ENCODE measurements around the gene PSMB10.

PSMB10 gene

GRCh38 chr16:67914758-67915495, 21.7 kb downstream of the PSMB10 start:
- Histone ChIP-seq H3K4me3 (ENCODE audit: low read depth in 1 of 2, low read length in 2 of 2) (no peak overlapping the region), H3K27ac (ENCODE audit: low read depth, low read length) (no peak overlapping the region), H3K4me1 (ENCODE audit: control insufficient read depth in 1 of 2, insufficient read depth in 2 of 2, low read length in 2 of 2) (peaks cover 0 to 3% of the 10 kb centered on the region in 2 donors), H3K27me3 (ENCODE audit: control insufficient read depth in 1 of 2, insufficient read depth in 2 of 2, low read length in 2 of 2) (no peaks in the 10 kb centered on the region), H3K9ac (ENCODE audit: low read depth in 1 of 2, low read length in 2 of 2) (no peak overlapping the region), H3K36me3 (ENCODE audit: control insufficient read depth in 1 of 2, insufficient read depth in 2 of 2, low read length in 2 of 2) (peaks cover 18 to 55% of the 10 kb centered on the region in 2 donors), H3K9me3 (ENCODE audit: control insufficient read depth in 1 of 2, low read length in 2 of 2) (no peaks in the 10 kb centered on the region)

GRCh38 chr16:67910158-67910557, 26.5 kb downstream of the PSMB10 start:
- no peak overlapping the region for H3K4me3 ChIP-seq (ENCODE audit: low read depth in 1 of 2, low read length in 2 of 2)
- peaks cover 16 to 33% of the 10 kb centered on the region in 2 donors for H3K36me3 ChIP-seq (ENCODE audit: control insufficient read depth in 1 of 2, insufficient read depth in 2 of 2, low read length in 2 of 2)
- no peaks in the 10 kb centered on the region for H3K4me1 ChIP-seq (ENCODE audit: control insufficient read depth in 1 of 2, insufficient read depth in 2 of 2, low read length in 2 of 2)
- H3K27me3 ChIP-seq (ENCODE audit: control insufficient read depth in 1 of 2, insufficient read depth in 2 of 2, low read length in 2 of 2) = no peaks in the 10 kb centered on the region
- no peaks in the 10 kb centered on the region for H3K9me3 ChIP-seq (ENCODE audit: control insufficient read depth in 1 of 2, low read length in 2 of 2)
- no peak overlapping the region for H3K27ac ChIP-seq (ENCODE audit: low read depth, low read length)
- H3K9ac ChIP-seq (ENCODE audit: low read depth in 1 of 2, low read length in 2 of 2) = no peak overlapping the region

GRCh38 chr16:67909056-67909742, 27.5 kb downstream of the PSMB10 start:
- peaks cover 16 to 27% of the 10 kb centered on the region in 2 donors for H3K36me3 ChIP-seq (ENCODE audit: control insufficient read depth in 1 of 2, insufficient read depth in 2 of 2, low read length in 2 of 2)
- H3K9me3 ChIP-seq (ENCODE audit: control insufficient read depth in 1 of 2, low read length in 2 of 2) = no peaks in the 10 kb centered on the region
- H3K27ac ChIP-seq (ENCODE audit: low read depth, low read length) = no peak overlapping the region
- no peak overlapping the region for H3K9ac ChIP-seq (ENCODE audit: low read depth in 1 of 2, low read length in 2 of 2)
- no peak overlapping the region for H3K4me3 ChIP-seq (ENCODE audit: low read depth in 1 of 2, low read length in 2 of 2)
- no peaks in the 10 kb centered on the region for H3K27me3 ChIP-seq (ENCODE audit: control insufficient read depth in 1 of 2, insufficient read depth in 2 of 2, low read length in 2 of 2)
- no peaks in the 10 kb centered on the region for H3K4me1 ChIP-seq (ENCODE audit: control insufficient read depth in 1 of 2, insufficient read depth in 2 of 2, low read length in 2 of 2)

DNA sequence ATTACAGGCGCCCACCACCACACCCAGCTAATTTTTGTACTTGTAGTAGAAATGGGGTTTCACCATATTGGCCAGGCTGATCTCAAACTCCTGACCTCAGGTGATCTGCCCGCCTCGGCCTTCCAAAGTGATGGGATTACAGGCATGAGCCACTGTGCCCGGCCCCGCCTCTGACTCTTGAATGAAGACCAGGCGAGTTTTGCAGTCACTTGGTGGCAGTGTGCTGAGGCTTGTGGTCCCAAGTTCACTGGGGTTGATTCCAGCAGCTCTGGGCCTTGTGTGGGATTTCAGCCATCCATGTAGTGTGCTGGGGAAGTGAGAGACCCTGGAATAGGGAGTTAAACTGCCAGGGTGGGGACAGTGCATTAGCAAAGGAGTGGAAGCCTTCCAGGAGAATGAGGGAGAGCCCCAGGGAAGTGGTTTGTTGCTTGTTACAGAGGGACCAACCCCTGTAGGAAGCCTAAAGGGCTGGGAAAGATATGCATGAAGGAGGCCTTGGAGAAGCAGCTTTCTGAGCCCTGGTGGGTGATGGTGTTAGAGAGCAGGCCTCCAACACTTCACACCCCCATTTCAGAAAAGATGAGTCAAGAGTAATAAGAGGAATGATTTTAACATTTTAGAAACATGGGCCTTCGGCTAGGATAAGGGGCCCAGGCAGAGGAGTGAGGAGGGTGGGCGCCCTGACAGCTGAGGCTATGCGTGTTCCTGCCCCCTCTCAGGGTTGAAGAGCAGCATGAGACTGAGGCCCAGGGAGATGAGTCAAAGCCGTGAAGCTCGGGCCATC, 29.1 kb downstream of the PSMB10 start:
- Histone ChIP-seq H3K36me3 (ENCODE audit: control insufficient read depth in 1 of 2, insufficient read depth in 2 of 2, low read length in 2 of 2) (peaks cover 13 to 36% of the 10 kb centered on the region in 2 donors), H3K9me3 (ENCODE audit: control insufficient read depth in 1 of 2, low read length in 2 of 2) (no peaks in the 10 kb centered on the region), H3K9ac (ENCODE audit: low read depth in 1 of 2, low read length in 2 of 2) (no peak overlapping the region), H3K27ac (ENCODE audit: low read depth, low read length) (no peak overlapping the region), H3K4me1 (ENCODE audit: control insufficient read depth in 1 of 2, insufficient read depth in 2 of 2, low read length in 2 of 2) (no peaks in the 10 kb centered on the region), H3K27me3 (ENCODE audit: control insufficient read depth in 1 of 2, insufficient read depth in 2 of 2, low read length in 2 of 2) (no peaks in the 10 kb centered on the region), H3K4me3 (ENCODE audit: low read depth in 1 of 2, low read length in 2 of 2) (no peak overlapping the region)

GRCh38 chr16:67902831-67903230, 33.8 kb downstream of the PSMB10 start:
- no peak overlapping the region for H3K4me3 ChIP-seq (ENCODE audit: low read depth in 1 of 2, low read length in 2 of 2)
- H3K4me1 ChIP-seq (ENCODE audit: control insufficient read depth in 1 of 2, insufficient read depth in 2 of 2, low read length in 2 of 2) = no peaks in the 10 kb centered on the region
- H3K27ac ChIP-seq (ENCODE audit: low read depth, low read length) = no peak overlapping the region
- no peaks in the 10 kb centered on the region for H3K9me3 ChIP-seq (ENCODE audit: control insufficient read depth in 1 of 2, low read length in 2 of 2)
- no peaks in the 10 kb centered on the region for H3K27me3 ChIP-seq (ENCODE audit: control insufficient read depth in 1 of 2, insufficient read depth in 2 of 2, low read length in 2 of 2)
- H3K36me3 ChIP-seq (ENCODE audit: control insufficient read depth in 1 of 2, insufficient read depth in 2 of 2, low read length in 2 of 2) = peaks cover 0 to 12% of the 10 kb centered on the region in 2 donors
- no peak overlapping the region for H3K9ac ChIP-seq (ENCODE audit: low read depth in 1 of 2, low read length in 2 of 2)

GRCh38 chr16:67901734-67902133, 34.9 kb downstream of the PSMB10 start:
- Histone ChIP-seq H3K9me3 (ENCODE audit: control insufficient read depth in 1 of 2, low read length in 2 of 2) (no peaks in the 10 kb centered on the region), H3K4me3 (ENCODE audit: low read depth in 1 of 2, low read length in 2 of 2) (no peak overlapping the region), H3K4me1 (ENCODE audit: control insufficient read depth in 1 of 2, insufficient read depth in 2 of 2, low read length in 2 of 2) (peaks cover 0 to 1% of the 10 kb centered on the region in 2 donors), H3K27me3 (ENCODE audit: control insufficient read depth in 1 of 2, insufficient read depth in 2 of 2, low read length in 2 of 2) (no peaks in the 10 kb centered on the region), H3K27ac (ENCODE audit: low read depth, low read length) (no peak overlapping the region), H3K9ac (ENCODE audit: low read depth in 1 of 2, low read length in 2 of 2) (no peak overlapping the region), H3K36me3 (ENCODE audit: control insufficient read depth in 1 of 2, insufficient read depth in 2 of 2, low read length in 2 of 2) (peaks cover 0 to 12% of the 10 kb centered on the region in 2 donors)

GRCh38 chr16:67897231-67897630, 39.4 kb downstream of the PSMB10 start:
- Histone ChIP-seq H3K9me3 (ENCODE audit: control insufficient read depth in 1 of 2, low read length in 2 of 2) (no peaks in the 10 kb centered on the region), H3K4me1 (ENCODE audit: control insufficient read depth in 1 of 2, insufficient read depth in 2 of 2, low read length in 2 of 2) (peaks cover 9 to 17% of the 10 kb centered on the region in 2 donors), H3K9ac (ENCODE audit: low read depth in 1 of 2, low read length in 2 of 2) (no peak overlapping the region), H3K36me3 (ENCODE audit: control insufficient read depth in 1 of 2, insufficient read depth in 2 of 2, low read length in 2 of 2) (peaks cover 0 to 3% of the 10 kb centered on the region in 2 donors), H3K4me3 (ENCODE audit: low read depth in 1 of 2, low read length in 2 of 2) (no peak overlapping the region), H3K27ac (ENCODE audit: low read depth, low read length) (no peak overlapping the region), H3K27me3 (ENCODE audit: control insufficient read depth in 1 of 2, insufficient read depth in 2 of 2, low read length in 2 of 2) (no peaks in the 10 kb centered on the region)

GRCh38 chr16:67893743-67894399, 42.8 kb downstream of the PSMB10 start:
- Histone ChIP-seq H3K9me3 (ENCODE audit: control insufficient read depth in 1 of 2, low read length in 2 of 2) (no peaks in the 10 kb centered on the region), H3K4me3 (ENCODE audit: low read depth in 1 of 2, low read length in 2 of 2) (peak overlapping the region; percentile 84 to 88), H3K4me1 (ENCODE audit: control insufficient read depth in 1 of 2, insufficient read depth in 2 of 2, low read length in 2 of 2) (peaks cover 9 to 17% of the 10 kb centered on the region in 2 donors), H3K27me3 (ENCODE audit: control insufficient read depth in 1 of 2, insufficient read depth in 2 of 2, low read length in 2 of 2) (no peaks in the 10 kb centered on the region), H3K36me3 (ENCODE audit: control insufficient read depth in 1 of 2, insufficient read depth in 2 of 2, low read length in 2 of 2) (no peaks in the 10 kb centered on the region), H3K27ac (ENCODE audit: low read depth, low read length) (peak overlapping the region; percentile 95), H3K9ac (ENCODE audit: low read depth in 1 of 2, low read length in 2 of 2) (peak overlapping the region; percentile 97 to 98)

GRCh38 chr16:67892899-67893742, 43.5 kb downstream of the PSMB10 start, which contains the start of gene PSKH1:
PSKH1 (plus strand) TSS chr16:67893254; CDS start chr16:67908750, 15,496 bp downstream.
- H3K4me3 ChIP-seq (ENCODE audit: low read depth in 1 of 2, low read length in 2 of 2) = peak within 1 kb of the TSS; percentile 84 to 88
- H3K27me3 ChIP-seq (ENCODE audit: control insufficient read depth in 1 of 2, insufficient read depth in 2 of 2, low read length in 2 of 2) = no peaks in the 10 kb centered on the region
- no peaks in the 10 kb centered on the region for H3K9me3 ChIP-seq (ENCODE audit: control insufficient read depth in 1 of 2, low read length in 2 of 2)
- H3K9ac ChIP-seq (ENCODE audit: low read depth in 1 of 2, low read length in 2 of 2) = peak within 1 kb of the TSS; percentile 97 to 98
- peaks cover 9 to 17% of the 10 kb centered on the region in 2 donors for H3K4me1 ChIP-seq (ENCODE audit: control insufficient read depth in 1 of 2, insufficient read depth in 2 of 2, low read length in 2 of 2)
- H3K36me3 ChIP-seq (ENCODE audit: control insufficient read depth in 1 of 2, insufficient read depth in 2 of 2, low read length in 2 of 2) = peaks cover 0 to under 1% of the 10 kb centered on the region in 2 donors
- H3K27ac ChIP-seq (ENCODE audit: low read depth, low read length) = peak within 1 kb of the TSS; percentile 95
